Stimulated activated CD4-positive, alpha-beta T cell treated with anti-CD3 and anti-CD28 coated beads, Interleukin-4, amount 100 ng/mL, for 4 hours (primary cell): ENCODE measurements around the gene NOA1.

Source experiments
- DNase-seq, 2 experiments: peaks; one replicate each; pipeline ENCODE4 v3.0.0-alpha.2; 2020

Gene NOA1

GRCh38 chr4:56977321-56978012 lies at the start of gene NOA1:
NOA1 (minus strand) TSS chr4:56977606; CDS start chr4:56977585, 21 bp downstream.
- peak; percentile 94 to 98 for DNase-seq

GRCh38 chr4:57023104-57023503 lies 45.7 kb upstream of the NOA1 start:
- no peak for DNase-seq

- DNase-seq: no peak
Measured at GRCh38 chr4:57020467-57021101, 43.2 kb upstream of the NOA1 start.

GRCh38 chr4:57018980-57019379 lies 41.6 kb upstream of the NOA1 start:
- no peak for DNase-seq

- no peak for DNase-seq
Measured at GRCh38 chr4:57013543-57014120, 36.2 kb upstream of the NOA1 start.

- DNase-seq: no peak
Measured at GRCh38 chr4:56999751-57000150, 22.3 kb upstream of the NOA1 start.

GRCh38 chr4:56995525-56995924 lies 18.1 kb upstream of the NOA1 start:
- DNase-seq: no peak

GRCh38 chr4:56990109-56990905 lies 12.9 kb upstream of the NOA1 start:
- DNase-seq: no peak

GRCh38 chr4:56986952-56987351 lies 9.5 kb upstream of the NOA1 start:
- no peak for DNase-seq

- DNase-seq: no peak
Measured at GRCh38 chr4:56986192-56986591, 8.8 kb upstream of the NOA1 start.

GRCh38 chr4:56981795-56982201 lies 4.4 kb upstream of the NOA1 start:
- DNase-seq: no peak

GRCh38 chr4:56979421-56980072 lies 2.1 kb upstream of the NOA1 start:
- DNase-seq: peak; percentile 21 to 28

GRCh38 chr4:56978750-56979303 lies 1.4 kb upstream of the NOA1 start, which contains the start of gene POLR2B:
POLR2B (plus strand) TSS chr4:56978896; CDS start chr4:56978986, 90 bp downstream.
- peak; percentile 77 to 85 for DNase-seq

- peak; percentile 44 to 49 for DNase-seq
Measured at GRCh38 chr4:56976837-56977320, 527 bp downstream of the NOA1 start.

GRCh38 chr4:56976283-56976836 lies 1.0 kb downstream of the NOA1 start:
- DNase-seq: no peak

GRCh38 chr4:56973336-56973735 lies 4.1 kb downstream of the NOA1 start:
- no peak for DNase-seq

GRCh38 chr4:56972809-56973208 lies 4.6 kb downstream of the NOA1 start:
- DNase-seq: no peak

GRCh38 chr4:56972389-56972788 lies 5.0 kb downstream of the NOA1 start:
- no peak for DNase-seq

- no peak for DNase-seq
Measured at GRCh38 chr4:56971383-56971782, 6.0 kb downstream of the NOA1 start.

GRCh38 chr4:56961107-56961500 lies 16.3 kb downstream of the NOA1 start:
- no peak for DNase-seq

- no peak for DNase-seq
Measured at GRCh38 chr4:56959100-56959499, 18.3 kb downstream of the NOA1 start.

- DNase-seq: no peak
Measured at GRCh38 chr4:56958111-56958517, 19.3 kb downstream of the NOA1 start.
